K562 (cell line): ENCODE results near the gene ZC3H12A. TPM values are rescaled to one million over a fixed set of nuclear protein-coding genes. Genes with fewer than 3 reads are reported as not detected.

Source experiments
- CTCF ChIP-seq, 3 experiments: IDR thresholded peaks in 2 of 3; conservative IDR thresholded peaks in 1 of 3; 2 replicates each; pipeline ENCODE4 v1.5.1; 2011 to 2012; ENCODE audit warnings: low read length in 3 of 3, mild to moderate bottlenecking in 3 of 3, control low read depth in 2 of 3, improper control_type of control experiment in 1 of 3, inconsistent platforms in 1 of 3, low read depth in 1 of 3, mixed read lengths in 1 of 3, moderate library complexity in 1 of 3; ENCODE audit not compliant: insufficient read depth in 2 of 3
- MLX ChIP-seq, 2 experiments: fragments of 450-650 bp in 1 of 2; sonication (generic) in 1 of 2; formaldehyde crosslinking; conservative IDR thresholded peaks; 2 replicates each; pipeline versions ENCODE4 v1.4.0 to v1.8.1; 2020 to 2022; ENCODE audit warnings: mild to moderate bottlenecking in 1 of 2, missing genetic modification reagents in 1 of 2
- PRDM10 ChIP-seq: fragments of 450-650 bp; IDR thresholded peaks from 2 replicates; pipeline ENCODE4 v1.6.1; 2018; ENCODE audit not compliant: partially characterized antibody
- SMAD1 ChIP-seq: fragments of 150-350 bp; IDR thresholded peaks from 2 replicates; pipeline ENCODE4 v1.6.1; 2014; ENCODE audit warnings: low read length, low read depth; ENCODE audit not compliant: partially characterized antibody
- TFAP4 ChIP-seq: sonication (generic); formaldehyde crosslinking; IDR thresholded peaks from 2 replicates; pipeline ENCODE4 v1.8.0; 2022; ENCODE audit warnings: missing genetic modification reagents, mild to moderate bottlenecking, moderate library complexity, borderline replicate concordance
- ZNF592 ChIP-seq: fragments of 450-650 bp; IDR thresholded peaks from 2 replicates; pipeline ENCODE4 v1.6.1; 2017; ENCODE audit warnings: antibody characterized with exemption, mild to moderate bottlenecking
- polyA plus RNA-seq, 8 experiments: library from polyadenylated mRNA; depleted of rRNA in 4 of 8; stranded (reverse) in 5 of 8; unstranded in 3 of 8; fragments of >200 nt; fragmentation: Nextera tagmentation in 2 of 8; fragmentation: Illumina TruSeq in 1 of 8; extraction: Ambion mirVana in 2 of 8; extraction: Trizol in 1 of 8; gene quantifications; 2 replicates each; pipeline versions ENCODE4 v1.2.1 to v1.2.3, GENCODE V29; 2011 to 2014; ENCODE audit warnings: inconsistent platforms in 1 of 8, missing spikeins in 1 of 8
- total RNA-seq, 7 experiments: library from RNA; depleted of rRNA in 6 of 7; stranded (reverse); fragments of >200 nt in 6 of 7; fragmentation: Illumina TruSeq in 2 of 7; extraction: Trizol in 2 of 7; gene quantifications; 2 replicates each; pipeline versions ENCODE4 v1.2.1 to v1.2.3, GENCODE V29; 2011 to 2021; ENCODE audit warnings: low replicate concordance in 1 of 7
- TF ChIP-seq, protein P1 (sequence below): sonication (generic); formaldehyde crosslinking; IDR thresholded peaks from 2 replicates; pipeline ENCODE4 v1.8.0; 2022; ENCODE audit warnings: mild to moderate bottlenecking, missing genetic modification reagents

ZC3H12A gene
- total and polyA plus RNA-seq, 9 of the 15 experiments (the other 6 are each of a cell fraction or from before 2014, with no cell fraction given), result 0.14 to 9.4 (median 6.7) TPM

GRCh38 chr1:37486680-37487618 lies 12.6 kb downstream of the ZC3H12A start (continued):
- TF ChIP-seq CTCF (IDR thresholded peaks at IDR 0.05 in 2 of 3, conservative IDR thresholded peaks at IDR 0.05 in 1 of 3; ENCODE audit: insufficient read depth in 2 of 3, low read depth in 1 of 3, low read length in 3 of 3) (peak; percentile 93 to 99 (median 97)), ZNF592 (no peak), PRDM10 (no peak), TFAP4 (CRISPR knock-in tag) (no peak), SMAD1 (no peak), MLX (CRISPR knock-in tag; conservative IDR thresholded peaks at IDR 0.05) (no peak)
- TF ChIP-seq, protein P1, sequence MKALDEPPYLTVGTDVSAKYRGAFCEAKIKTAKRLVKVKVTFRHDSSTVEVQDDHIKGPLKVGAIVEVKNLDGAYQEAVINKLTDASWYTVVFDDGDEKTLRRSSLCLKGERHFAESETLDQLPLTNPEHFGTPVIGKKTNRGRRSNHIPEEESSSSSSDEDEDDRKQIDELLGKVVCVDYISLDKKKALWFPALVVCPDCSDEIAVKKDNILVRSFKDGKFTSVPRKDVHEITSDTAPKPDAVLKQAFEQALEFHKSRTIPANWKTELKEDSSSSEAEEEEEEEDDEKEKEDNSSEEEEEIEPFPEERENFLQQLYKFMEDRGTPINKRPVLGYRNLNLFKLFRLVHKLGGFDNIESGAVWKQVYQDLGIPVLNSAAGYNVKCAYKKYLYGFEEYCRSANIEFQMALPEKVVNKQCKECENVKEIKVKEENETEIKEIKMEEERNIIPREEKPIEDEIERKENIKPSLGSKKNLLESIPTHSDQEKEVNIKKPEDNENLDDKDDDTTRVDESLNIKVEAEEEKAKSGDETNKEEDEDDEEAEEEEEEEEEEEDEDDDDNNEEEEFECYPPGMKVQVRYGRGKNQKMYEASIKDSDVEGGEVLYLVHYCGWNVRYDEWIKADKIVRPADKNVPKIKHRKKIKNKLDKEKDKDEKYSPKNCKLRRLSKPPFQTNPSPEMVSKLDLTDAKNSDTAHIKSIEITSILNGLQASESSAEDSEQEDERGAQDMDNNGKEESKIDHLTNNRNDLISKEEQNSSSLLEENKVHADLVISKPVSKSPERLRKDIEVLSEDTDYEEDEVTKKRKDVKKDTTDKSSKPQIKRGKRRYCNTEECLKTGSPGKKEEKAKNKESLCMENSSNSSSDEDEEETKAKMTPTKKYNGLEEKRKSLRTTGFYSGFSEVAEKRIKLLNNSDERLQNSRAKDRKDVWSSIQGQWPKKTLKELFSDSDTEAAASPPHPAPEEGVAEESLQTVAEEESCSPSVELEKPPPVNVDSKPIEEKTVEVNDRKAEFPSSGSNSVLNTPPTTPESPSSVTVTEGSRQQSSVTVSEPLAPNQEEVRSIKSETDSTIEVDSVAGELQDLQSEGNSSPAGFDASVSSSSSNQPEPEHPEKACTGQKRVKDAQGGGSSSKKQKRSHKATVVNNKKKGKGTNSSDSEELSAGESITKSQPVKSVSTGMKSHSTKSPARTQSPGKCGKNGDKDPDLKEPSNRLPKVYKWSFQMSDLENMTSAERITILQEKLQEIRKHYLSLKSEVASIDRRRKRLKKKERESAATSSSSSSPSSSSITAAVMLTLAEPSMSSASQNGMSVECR, result no peak
